IMR-90 (cell line): ENCODE measurements around the gene CREG1. TPM values are rescaled to one million over a fixed set of nuclear protein-coding genes. Genes with fewer than 3 reads are reported as not detected.

Experiments used
- ATAC-seq: fragments of 200-7000 bp; cut with Tn5 transposase; 2 replicates; pipeline ENCODE4 v1.9.1; 2020; ENCODE audit warnings: low read depth, mild to moderate bottlenecking, moderate library complexity
- BruUV-seq: library from RNA; stranded (reverse); fragments of 400-500 nt; replicated peaks from 2 replicates; lab custom pipeline; 2021; lab: Mats Ljungman, UMichigan
- CTCF ChIA-PET: fragments of 300-600 bp; formaldehyde crosslinking; extraction: SDS; loops from one replicate; lab custom pipeline; 2021; ENCODE audit warnings: antibody characterized with exemption; lab: Yijun Ruan, JAX
- POLR2A ChIA-PET: fragments of 300-600 bp; sonication (Branson Sonifier 250); formaldehyde crosslinking; loops from one replicate; lab custom pipeline; 2022; ENCODE audit warnings: antibody characterized with exemption; ENCODE audit not compliant: unreplicated experiment; lab: Charles Lee
- DNase-seq: peaks from one replicate; pipeline ENCODE4 v3.0.0; 2013
- H2AFZ ChIP-seq: replicated peaks from 2 replicates; pipeline ENCODE3; 2013; ENCODE audit warnings: low read length, mild to moderate bottlenecking; ENCODE audit not compliant: poor library complexity
- H2AK5ac ChIP-seq: 2 replicates; pipeline ENCODE4 v1.6.1; 2013; ENCODE audit warnings: low read depth, low read length, inconsistent platforms
- H2AK9ac ChIP-seq: replicated peaks from 2 replicates; pipeline ENCODE3; 2013; ENCODE audit warnings: mild to moderate bottlenecking, low read depth, low read length, moderate library complexity; ENCODE audit not compliant: poor library complexity
- H2BK120ac ChIP-seq: 2 replicates; pipeline ENCODE4 v1.6.1; 2013; ENCODE audit warnings: low read depth, low read length, inconsistent platforms
- H2BK15ac ChIP-seq: 3 replicates; pipeline ENCODE4 v1.6.1; 2013; ENCODE audit warnings: low read depth, low read length, inconsistent platforms
- H2BK20ac ChIP-seq: 2 replicates; pipeline ENCODE4 v1.6.1; 2013; ENCODE audit warnings: low read depth, mild to moderate bottlenecking, inconsistent platforms, low read length, moderate library complexity
- H2BK5ac ChIP-seq: 2 replicates; pipeline ENCODE4 v1.6.1; 2013; ENCODE audit warnings: mild to moderate bottlenecking, low read depth, low read length, inconsistent platforms; ENCODE audit not compliant: poor library complexity, severe bottlenecking
- H3K14ac ChIP-seq: replicated peaks from 2 replicates; pipeline ENCODE4 v1.6.1; 2013; ENCODE audit warnings: low read depth, low read length, inconsistent platforms
- H3K18ac ChIP-seq: 2 replicates; pipeline ENCODE4 v1.6.1; 2013; ENCODE audit warnings: low read depth, low read length, control low read depth
- H3K23ac ChIP-seq: 2 replicates; pipeline ENCODE4 v1.6.1; 2013; ENCODE audit warnings: low read depth, low read length, inconsistent platforms
- H3K27ac ChIP-seq: 2 replicates; pipeline ENCODE4 v1.5.1; 2013; ENCODE audit warnings: mild to moderate bottlenecking, control low read depth, low read length; ENCODE audit not compliant: insufficient read depth
- H3K27me3 ChIP-seq: 2 replicates; pipeline ENCODE4 v1.6.1; 2013; ENCODE audit warnings: low read length; ENCODE audit not compliant: control insufficient read depth, insufficient read depth
- H3K36me3 ChIP-seq: 2 replicates; pipeline ENCODE4 v1.6.1; 2013; ENCODE audit warnings: low read length, mixed read lengths; ENCODE audit not compliant: control insufficient read depth, insufficient read depth
- H3K4ac ChIP-seq: 2 replicates; pipeline ENCODE4 v1.6.1; 2013; ENCODE audit warnings: low read depth, low read length, inconsistent platforms
- H3K4me1 ChIP-seq: 2 replicates; pipeline ENCODE4 v1.6.1; 2013; ENCODE audit warnings: low read length, mixed read lengths; ENCODE audit not compliant: control insufficient read depth, insufficient read depth
- H3K4me2 ChIP-seq: 2 replicates; pipeline ENCODE4 v1.6.1; 2013; ENCODE audit warnings: low read depth, mild to moderate bottlenecking, control low read depth, low read length, moderate library complexity
- H3K4me3 ChIP-seq: 2 replicates; pipeline ENCODE4 v1.5.1; 2013; ENCODE audit warnings: low read depth, mild to moderate bottlenecking, control low read depth, low read length, moderate library complexity; ENCODE audit not compliant: insufficient read depth
- H3K56ac ChIP-seq: 2 replicates; pipeline ENCODE4 v1.6.1; 2013; ENCODE audit warnings: low read length, inconsistent platforms; ENCODE audit not compliant: insufficient read depth; ENCODE audit errors: extremely low read depth
- H3K79me1 ChIP-seq, 2 experiments: 2 replicates each; pipeline ENCODE4 v1.6.1; 2013; ENCODE audit warnings: low read length in 2 of 2, inconsistent platforms in 1 of 2, low read depth in 1 of 2
- H3K9ac ChIP-seq: 2 replicates; pipeline ENCODE4 v1.6.1; 2013; ENCODE audit warnings: low read depth, low read length, control low read depth
- H3K9me1 ChIP-seq: 2 replicates; pipeline ENCODE4 v1.6.1; 2013; ENCODE audit warnings: low read length, inconsistent platforms; ENCODE audit not compliant: insufficient read depth
- H3K9me3 ChIP-seq: 2 replicates; pipeline ENCODE4 v1.6.1; 2013; ENCODE audit warnings: low read length; ENCODE audit not compliant: control insufficient read depth, insufficient read depth
- H4K20me1 ChIP-seq: 2 replicates; pipeline ENCODE4 v1.6.1; 2013; ENCODE audit warnings: low read length, inconsistent platforms; ENCODE audit not compliant: insufficient read depth
- H4K5ac ChIP-seq: 2 replicates; pipeline ENCODE4 v1.6.1; 2013; ENCODE audit warnings: mild to moderate bottlenecking, low read depth, low read length, control low read depth
- H4K8ac ChIP-seq, 2 experiments: 2 replicates each; pipeline ENCODE4 v1.6.1; 2013; ENCODE audit warnings: low read depth in 2 of 2, low read length in 2 of 2, control low read depth in 1 of 2, inconsistent platforms in 1 of 2
- H4K91ac ChIP-seq: 2 replicates; pipeline ENCODE4 v1.6.1; 2013; ENCODE audit warnings: low read depth, low read length, inconsistent platforms; ENCODE audit not compliant: insufficient read depth
- BHLHE40 ChIP-seq: fragments of 150-350 bp; IDR thresholded peaks from 2 replicates; pipeline ENCODE4 v1.6.1; 2016; ENCODE audit warnings: mild to moderate bottlenecking, low read depth, low read length
- CEBPB ChIP-seq: IDR thresholded peaks from 2 replicates; pipeline ENCODE4 v1.6.1; 2012; ENCODE audit warnings: low read depth, low read length, improper control_type of control experiment
- RFX5 ChIP-seq: IDR thresholded peaks from 2 replicates; pipeline ENCODE4 v1.8.0; 2012; ENCODE audit warnings: low read depth, mild to moderate bottlenecking, low read length, moderate library complexity
- WGBS, 2 experiments: methylation state at CpG; one replicate each; pipeline versions ENCODE4 v1.1.5 to v1.1.7; 2013; ENCODE audit warnings: missing lambda C conversion rate in 2 of 2; ENCODE audit not compliant: insufficient read length in 1 of 2; ENCODE audit errors: extremely low coverage in 2 of 2; 5-methylcytosine and 5-hydroxymethylcytosine counted together
- dilution Hi-C: fragments of 300-500 bp; cut with HindIII; formaldehyde crosslinking; loops from one replicate; pipeline ENCODE4 v1.14.3; 2018; ENCODE audit warnings: low sequenced_read_pairs; ENCODE audit not compliant: unreplicated experiment
- in situ Hi-C: fragments of 300-500 bp; cut with MboI; formaldehyde crosslinking; loops from 3 replicates; pipeline ENCODE4 v1.14.3; 2019; ENCODE audit warnings: low sequenced_read_pairs, inconsistent platforms, mixed read lengths
- intact Hi-C: fragments of 100-400 bp; cut with micrococcal nuclease; formaldehyde crosslinking; loops from 2 replicates; pipeline ENCODE4 v1.10.0; 2022
- polyA plus RNA-seq, 3 experiments: library from polyadenylated mRNA; depleted of rRNA; stranded (reverse); fragments of >200 nt; gene quantifications; 2 replicates each; pipeline ENCODE4 v1.2.3, GENCODE V29; 2012; ENCODE audit warnings: low replicate concordance in 1 of 3
- total RNA-seq: library from RNA; depleted of rRNA; stranded (reverse); fragments of >200 nt; gene quantifications from 2 replicates; pipeline ENCODE4 v1.2.3, GENCODE V29; 2012

Gene CREG1
- total and polyA plus RNA-seq, 2 of the 4 experiments (the other 2 are of a cell fraction) = 2.9 to 6.4 TPM

- Histone ChIP-seq H2BK20ac (no peak overlapping the region), H3K9me1 (no peaks in the 10 kb centered on the region), H4K5ac (no peak overlapping the region), H2BK5ac (no peak overlapping the region), H2AK9ac (no peak overlapping the region), H2BK120ac (no peak overlapping the region), H3K4me1 (no peaks in the 10 kb centered on the region), H3K9me3 (no peaks in the 10 kb centered on the region), H3K56ac (no peak overlapping the region), H3K18ac (no peak overlapping the region), H3K79me1 (no peaks in the 10 kb centered on the region), H3K9ac (no peak overlapping the region), H4K91ac (no peak overlapping the region), H3K36me3 (no peaks in the 10 kb centered on the region), H3K27me3 (peaks cover 9% of the 10 kb centered on the region), H3K14ac (no peak overlapping the region), H3K4ac (no peak overlapping the region), H3K4me3 (no peak overlapping the region), H3K4me2 (no peak overlapping the region), H3K23ac (no peak overlapping the region), H2AFZ (no peak overlapping the region), H2BK15ac (no peak overlapping the region), H4K20me1 (no peaks in the 10 kb centered on the region), H4K8ac (no peak overlapping the region), H2AK5ac (no peak overlapping the region), H3K27ac (no peak overlapping the region)
- ATAC-seq (no peak), DNase-seq (peak; percentile 23)
- WGBS, 2 experiments = no CpG with 5 or more reads among the region's 1 CpG
- ChIA-PET CTCF (no interaction called here), POLR2A (no interaction called here)
- intact Hi-C loops (no loop called here), in situ Hi-C loops (no loop called here), dilution Hi-C loops (no loop called here)
- no TSS peak for BruUV-seq
- TF ChIP-seq BHLHE40 (no peak), CEBPB (peak; percentile 69), RFX5 (no peak)
Observed at GRCh38 chr1:167562702-167563101, 9.1 kb upstream of the CREG1 start.
